AG09319 (cell line): ENCODE data around the gene DDX39B.

Experiments
- DNase-seq: peaks from one replicate; pipeline ENCODE4 v3.0.0-alpha.2; 2010; ENCODE audit warnings: low read depth; ENCODE audit errors: extremely low read depth
- CTCF ChIP-seq: IDR thresholded peaks from 2 replicates; pipeline ENCODE4 v1.5.1; 2011; ENCODE audit warnings: low read depth, mild to moderate bottlenecking, inconsistent platforms, low read length, moderate library complexity

DDX39B gene

GRCh38 chr6:31585491-31585890 lies 43.7 kb upstream of the DDX39B start:
- no peak for DNase-seq
- TF ChIP-seq CTCF = peak; percentile 11

DNA sequence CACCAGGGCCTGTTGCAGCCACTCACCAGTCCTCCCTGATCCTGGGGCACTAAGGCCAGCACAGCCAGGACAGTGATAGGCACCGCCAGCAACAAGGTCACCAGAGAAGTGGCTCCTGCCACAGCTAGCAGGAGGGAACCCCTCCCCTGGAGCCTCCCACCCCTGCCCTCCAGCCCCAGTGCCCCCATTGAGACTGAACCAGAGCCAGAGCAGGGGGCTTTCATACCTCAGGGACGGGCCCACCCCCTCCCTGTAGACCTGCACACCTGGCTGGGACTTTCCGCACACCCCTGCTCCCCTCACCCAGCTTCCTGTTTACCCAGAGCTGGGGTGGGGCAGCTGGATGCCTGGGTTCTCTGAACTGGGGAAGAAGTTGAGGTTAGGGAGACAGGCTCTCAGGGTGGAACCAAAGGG lies 40.4 kb upstream of the DDX39B start, which contains the start of gene LTB:
LTB (minus strand) TSS at position 195 of the 414 bp plus-strand sequence; CDS start at position 188, 7 bp downstream.
- no peak for DNase-seq
- TF ChIP-seq CTCF = no peak

DNA sequence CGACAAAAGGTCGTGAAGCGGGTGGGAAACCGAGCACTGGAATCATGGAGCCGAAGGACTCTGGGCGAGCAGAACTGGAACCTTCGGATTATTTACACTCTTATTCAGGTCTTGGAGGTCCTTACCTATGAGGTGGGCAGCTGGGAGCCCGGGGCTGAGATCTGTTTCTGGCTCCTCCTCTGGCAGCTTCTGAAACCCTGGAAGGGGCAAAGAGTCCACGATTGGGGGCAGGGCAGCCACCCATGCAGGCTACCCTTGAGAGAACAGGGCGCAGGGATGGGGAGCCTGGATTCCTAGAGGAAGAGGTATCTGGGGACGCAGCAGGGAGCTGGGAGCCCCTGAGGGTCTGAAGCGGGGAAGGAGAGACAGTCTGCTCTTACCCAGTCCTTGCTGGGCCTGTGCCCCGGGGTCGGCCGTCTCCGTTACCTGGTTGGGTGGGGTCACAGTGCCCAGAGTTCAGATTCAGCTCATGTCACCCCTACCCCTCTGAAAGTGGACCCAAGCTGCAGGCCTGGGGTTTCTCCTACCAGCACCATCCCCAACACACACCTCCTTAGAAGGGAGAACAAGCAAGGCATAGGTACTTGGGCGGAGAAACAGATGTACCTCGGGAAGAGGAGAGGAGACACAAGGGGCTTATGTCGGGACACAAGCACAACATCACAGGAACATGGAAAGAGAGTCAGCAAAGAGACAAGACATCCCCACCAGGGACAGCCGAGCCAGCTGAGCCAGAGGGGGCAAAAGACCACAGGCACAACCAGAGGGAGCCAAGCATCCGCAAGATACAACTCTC lies 39.8 kb upstream of the DDX39B start:
- no peak for TF ChIP-seq CTCF
- no peak for DNase-seq

DNA sequence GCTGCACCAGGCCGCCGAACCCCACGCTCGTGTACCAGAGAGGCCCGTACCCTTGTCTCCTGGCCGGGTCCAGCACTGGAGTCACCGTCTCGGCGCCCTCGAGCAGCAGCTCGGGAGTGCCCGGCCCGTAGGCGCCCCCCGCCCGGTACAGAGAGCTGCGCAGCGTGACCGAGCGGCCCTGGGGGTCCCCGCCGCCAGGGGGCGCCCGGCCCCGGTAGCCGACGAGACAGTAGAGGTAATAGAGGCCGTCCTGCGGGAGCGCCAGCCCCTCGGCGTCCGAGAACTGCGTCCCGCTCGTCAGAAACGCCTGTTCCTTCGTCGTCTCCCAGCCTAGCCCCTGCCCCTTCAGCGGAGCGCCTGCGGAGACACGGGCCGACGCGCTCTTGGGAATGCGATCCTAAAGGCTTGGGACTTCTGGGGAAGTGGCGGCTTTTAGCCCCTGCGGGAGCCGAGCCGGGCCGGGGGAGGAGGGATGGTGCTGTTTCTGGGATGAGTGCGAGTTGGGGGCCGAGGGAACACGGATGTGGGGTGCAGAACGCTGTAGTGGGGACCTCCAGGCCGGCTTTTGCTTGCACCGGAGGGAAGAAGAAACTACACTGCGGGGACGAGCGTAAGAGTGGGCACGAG lies 39.1 kb upstream of the DDX39B start:
- DNase-seq = peak; percentile 51
- TF ChIP-seq CTCF = peak; percentile 76

DNA sequence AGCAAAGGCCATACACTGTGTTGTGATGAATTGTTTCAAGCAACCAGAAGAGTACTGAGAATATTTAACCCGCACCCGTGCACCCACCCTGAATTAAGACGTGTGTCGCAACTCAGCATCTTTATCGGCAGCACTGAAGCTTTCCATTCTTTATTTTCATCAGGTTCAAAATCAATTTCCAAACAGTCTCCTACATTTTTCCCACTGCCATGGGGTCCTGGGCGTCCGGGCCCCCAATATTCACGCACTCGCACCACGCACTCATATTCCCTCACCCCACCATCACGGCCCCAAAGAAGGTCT lies 38.6 kb upstream of the DDX39B start:
- DNase-seq = no peak
- no peak for TF ChIP-seq CTCF

GRCh38 chr6:31579546-31580437 lies 38.0 kb upstream of the DDX39B start:
- TF ChIP-seq CTCF = no peak
- no peak for DNase-seq
